Mucosa of stomach (tissue), 1 donor: ENCODE measurements around the gene TRIAP1.

Experiments
- H3K27me3 ChIP-seq: one replicate; pipeline ENCODE4 v1.7.0; 2013; ENCODE audit warnings: mild to moderate bottlenecking, low read length; ENCODE audit not compliant: control insufficient read depth, insufficient read depth
- H3K36me3 ChIP-seq: one replicate; pipeline ENCODE4 v1.7.0; 2013; ENCODE audit warnings: low read length; ENCODE audit not compliant: control insufficient read depth, insufficient read depth
- H3K4me1 ChIP-seq: one replicate; pipeline ENCODE4 v1.7.0; 2013; ENCODE audit warnings: mild to moderate bottlenecking, low read length; ENCODE audit not compliant: control insufficient read depth, insufficient read depth
- H3K4me3 ChIP-seq: one replicate; pipeline ENCODE4 v1.7.0; 2013; ENCODE audit warnings: low read length
- H3K9ac ChIP-seq: one replicate; pipeline ENCODE4 v1.7.0; 2013; ENCODE audit warnings: mild to moderate bottlenecking, low read length, moderate library complexity
- H3K9me3 ChIP-seq: one replicate; pipeline ENCODE4 v1.7.0; 2013; ENCODE audit warnings: mild to moderate bottlenecking, low read length, moderate library complexity; ENCODE audit not compliant: control insufficient read depth
- donor health status: Pancreatic carcinoma.

The TRIAP1 gene

GRCh38 chr12:120416490-120417216 is 29.5 kb downstream of the TRIAP1 start:
- Histone ChIP-seq H3K27me3 (peaks cover 4% of the 10 kb centered on the region), H3K4me3 (no peak overlapping the region), H3K9ac (no peak overlapping the region), H3K36me3 (no peaks in the 10 kb centered on the region), H3K4me1 (no peaks in the 10 kb centered on the region), H3K9me3 (no peaks in the 10 kb centered on the region)

GRCh38 chr12:120413901-120414695 is 32.1 kb downstream of the TRIAP1 start:
- no peaks in the 10 kb centered on the region for H3K4me1 ChIP-seq
- H3K36me3 ChIP-seq: no peaks in the 10 kb centered on the region
- peaks cover 4% of the 10 kb centered on the region for H3K27me3 ChIP-seq
- peak overlapping the region; percentile 50 for H3K9ac ChIP-seq
- H3K4me3 ChIP-seq: no peak overlapping the region
- H3K9me3 ChIP-seq: no peaks in the 10 kb centered on the region

GRCh38 chr12:120412421-120412820 is 33.8 kb downstream of the TRIAP1 start:
- no peak overlapping the region for H3K4me3 ChIP-seq
- H3K9me3 ChIP-seq: no peaks in the 10 kb centered on the region
- peaks cover 4% of the 10 kb centered on the region for H3K27me3 ChIP-seq
- no peaks in the 10 kb centered on the region for H3K4me1 ChIP-seq
- H3K9ac ChIP-seq: no peak overlapping the region
- H3K36me3 ChIP-seq: no peaks in the 10 kb centered on the region

GRCh38 chr12:120408771-120409170 is 37.4 kb downstream of the TRIAP1 start:
- Histone ChIP-seq H3K36me3 (no peaks in the 10 kb centered on the region), H3K9me3 (no peaks in the 10 kb centered on the region), H3K4me3 (no peak overlapping the region), H3K4me1 (no peaks in the 10 kb centered on the region), H3K9ac (no peak overlapping the region), H3K27me3 (no peaks in the 10 kb centered on the region)

GRCh38 chr12:120406553-120406952 is 39.6 kb downstream of the TRIAP1 start:
- Histone ChIP-seq H3K4me1 (no peaks in the 10 kb centered on the region), H3K4me3 (no peak overlapping the region), H3K27me3 (no peaks in the 10 kb centered on the region), H3K9me3 (no peaks in the 10 kb centered on the region), H3K9ac (no peak overlapping the region), H3K36me3 (no peaks in the 10 kb centered on the region)

GRCh38 chr12:120406069-120406468 is 40.1 kb downstream of the TRIAP1 start:
- no peaks in the 10 kb centered on the region for H3K9me3 ChIP-seq
- no peak overlapping the region for H3K9ac ChIP-seq
- H3K36me3 ChIP-seq: no peaks in the 10 kb centered on the region
- H3K27me3 ChIP-seq: no peaks in the 10 kb centered on the region
- H3K4me3 ChIP-seq: no peak overlapping the region
- H3K4me1 ChIP-seq: no peaks in the 10 kb centered on the region

- H3K4me1 ChIP-seq: no peaks in the 10 kb centered on the region
- no peaks in the 10 kb centered on the region for H3K27me3 ChIP-seq
- no peaks in the 10 kb centered on the region for H3K9me3 ChIP-seq
- H3K4me3 ChIP-seq: no peak overlapping the region
- H3K36me3 ChIP-seq: no peaks in the 10 kb centered on the region
- no peak overlapping the region for H3K9ac ChIP-seq
Measured at GRCh38 chr12:120404271-120404670, 41.9 kb downstream of the TRIAP1 start.

- Histone ChIP-seq H3K9ac (no peak overlapping the region), H3K9me3 (no peaks in the 10 kb centered on the region), H3K27me3 (no peaks in the 10 kb centered on the region), H3K4me1 (no peaks in the 10 kb centered on the region), H3K4me3 (no peak overlapping the region), H3K36me3 (no peaks in the 10 kb centered on the region)
Measured at GRCh38 chr12:120403869-120404268, 42.3 kb downstream of the TRIAP1 start.

- H3K36me3 ChIP-seq: no peaks in the 10 kb centered on the region
- peaks cover 7% of the 10 kb centered on the region for H3K4me1 ChIP-seq
- H3K27me3 ChIP-seq: peaks cover 9% of the 10 kb centered on the region
- H3K4me3 ChIP-seq: no peak overlapping the region
- H3K9me3 ChIP-seq: no peaks in the 10 kb centered on the region
- no peak overlapping the region for H3K9ac ChIP-seq
Measured at GRCh38 chr12:120402217-120402616, 44.0 kb downstream of the TRIAP1 start.

GRCh38 chr12:120399531-120399930 is 46.7 kb downstream of the TRIAP1 start:
- no peaks in the 10 kb centered on the region for H3K9me3 ChIP-seq
- H3K9ac ChIP-seq: no peak overlapping the region
- no peaks in the 10 kb centered on the region for H3K36me3 ChIP-seq
- peaks cover 13% of the 10 kb centered on the region for H3K27me3 ChIP-seq
- H3K4me3 ChIP-seq: no peak overlapping the region
- peaks cover 15% of the 10 kb centered on the region for H3K4me1 ChIP-seq

GRCh38 chr12:120397824-120398540 is 48.2 kb downstream of the TRIAP1 start:
- Histone ChIP-seq H3K9ac (no peak overlapping the region), H3K27me3 (peaks cover 14% of the 10 kb centered on the region), H3K36me3 (no peaks in the 10 kb centered on the region), H3K4me1 (peaks cover 25% of the 10 kb centered on the region), H3K4me3 (no peak overlapping the region), H3K9me3 (no peaks in the 10 kb centered on the region)
